Ovary (tissue), 9 donors: Measurements from ENCODE around the gene ZNF91. TPM values are rescaled to one million over a fixed set of nuclear protein-coding genes. Genes with fewer than 3 reads are reported as not detected.
"Not testable (repeated sequence)": the region's sequence is repeated elsewhere in the genome, so short reads cannot be mapped to it uniquely, and the experiment has no call there.

Experiments used
- DNase-seq, 5 donors: peaks; one replicate each; pipeline ENCODE4 v3.0.0-alpha.2; 2019 to 2020
- H3K27ac ChIP-seq, 2 donors: fragments of 200-600 bp; one replicate each; pipeline versions ENCODE4 v1.5.1 to v1.8.0; 2019 to 2022
- H3K27me3 ChIP-seq: fragments of 200-600 bp; one replicate; pipeline ENCODE4 v1.8.0; 2022
- H3K36me3 ChIP-seq: fragments of 200-600 bp; sonication (generic); one replicate; pipeline ENCODE4 v1.5.1; 2019
- H3K4me1 ChIP-seq: one replicate; pipeline ENCODE4 v1.8.1; 2013; ENCODE audit warnings: mild to moderate bottlenecking, moderate library complexity; ENCODE audit not compliant: insufficient read depth
- H3K4me3 ChIP-seq: fragments of 200-600 bp; sonication (generic); one replicate; pipeline ENCODE4 v1.5.1; 2017
- H3K9me3 ChIP-seq, 2 donors: fragments of 200-600 bp in 1 of 2; sonication (generic) in 1 of 2; one replicate each; pipeline versions ENCODE4 v1.5.1 to v1.8.1; 2013 to 2019; ENCODE audit warnings: mild to moderate bottlenecking in 1 of 2, moderate library complexity in 1 of 2
- EP300 ChIP-seq: sonication (generic); formaldehyde crosslinking; IDR thresholded peaks from one replicate; pipeline ENCODE4 v1.6.1; 2017; ENCODE audit warnings: antibody characterized with exemption
- POLR2A ChIP-seq: fragments of 450-650 bp; IDR thresholded peaks from one replicate; pipeline ENCODE4 v1.6.1; 2017; ENCODE audit warnings: antibody characterized with exemption, mild to moderate bottlenecking, moderate library complexity
- WGBS, 3 donors: extraction: QIAGEN DNeasy Blood & Tissue Kit in 1 of 3; methylation state at CpG; one replicate each; pipeline versions ENCODE4 v1.1.5 to v1.1.7; 2013 to 2017; 5-methylcytosine and 5-hydroxymethylcytosine counted together
- intact Hi-C, 4 donors: fragments of 100-400 bp; cut with DNase I; formaldehyde crosslinking; loops; one replicate each; pipeline versions ENCODE4 v1.11.0 to v1.15.1; 2022 to 2023
- polyA plus RNA-seq, 2 donors: library from polyadenylated mRNA; stranded (reverse); fragments of 200-250 nt in 1 of 2; fragments of 350-450 nt in 1 of 2; fragmentation: Illumina TruSeq in 1 of 2; extraction: RNeasy Lipid Tissue Mini Kit (QIAGEN cat#74804) in 1 of 2; gene quantifications; one replicate each; pipeline ENCODE4 v1.2.3, GENCODE V29; 2013 to 2014
- total RNA-seq, 7 donors: library from RNA; depleted of rRNA in 2 of 7; stranded (reverse); fragments of >200 nt in 2 of 7; fragmentation: NEBNext Ultra II Directional in 3 of 7; extraction: Animal tissue kit (Norgen Biotek cat#: 25700) in 3 of 7; gene quantifications; one replicate each; pipeline versions ENCODE4 v1.1.0 to v1.2.4, GENCODE V29; 2016 to 2023
- TF ChIP-seq, protein P1 (sequence below), 3 donors: fragments of 450-650 bp in 2 of 3; fragments of 200-600 bp in 1 of 3; IDR thresholded peaks; one replicate each; pipeline versions ENCODE4 v1.5.1 to v1.8.0; 2016 to 2022; ENCODE audit warnings: antibody characterized with exemption in 3 of 3, mild to moderate bottlenecking in 1 of 3
- donor health status: DM: no; HTN: no; CAD: no; lungs with moderate emphysema.
- donor health status: DM: no; HTN: no; CAD: no.
- donor health status: Bipolar disorder and iron deficiency.
- donor health status: DM: yes; HTN: yes; CAD: no.
- donor health status: DM: no; HTN: no; CAD: no.
- donor health status: DM: yes; HTN: yes; CAD: no.

The ZNF91 gene
- total and polyA plus RNA-seq, 9 donors = 13.2 to 85.6 (median 66.6) TPM

DNA sequence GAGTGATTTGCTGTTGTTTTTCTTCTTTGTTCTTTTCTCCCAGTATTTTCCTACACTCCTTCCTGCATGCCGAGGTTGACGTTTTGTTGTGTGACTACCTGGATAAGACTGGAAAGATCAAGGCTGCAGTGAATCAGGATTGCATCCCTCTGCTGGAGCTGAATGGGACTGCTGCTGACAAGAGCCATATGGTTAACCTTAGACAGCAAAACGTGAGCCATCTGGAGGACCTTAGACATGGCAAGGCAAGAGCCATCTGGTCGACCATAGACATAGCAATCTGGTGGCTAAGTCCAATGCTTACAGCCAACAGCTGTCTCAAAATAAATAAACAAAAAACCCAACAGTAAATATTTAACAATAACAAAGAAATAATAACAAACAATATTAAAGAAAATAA, 42.6 kb upstream of the ZNF91 start:
- Histone ChIP-seq H3K4me3 (no peak overlapping the region), H3K9me3 (no peaks in the 10 kb centered on the region), H3K27ac (no peak overlapping the region), H3K27me3 (no peaks in the 10 kb centered on the region), H3K4me1 (no peaks in the 10 kb centered on the region), H3K36me3 (no peaks in the 10 kb centered on the region)
- intact Hi-C loops = no loop called here
- 54 to 71% (median 56%) methylated on average over 4 of the region's 4 CpGs for WGBS, 3 donors
- no peak for TF ChIP-seq POLR2A
- TF ChIP-seq, protein P1, sequence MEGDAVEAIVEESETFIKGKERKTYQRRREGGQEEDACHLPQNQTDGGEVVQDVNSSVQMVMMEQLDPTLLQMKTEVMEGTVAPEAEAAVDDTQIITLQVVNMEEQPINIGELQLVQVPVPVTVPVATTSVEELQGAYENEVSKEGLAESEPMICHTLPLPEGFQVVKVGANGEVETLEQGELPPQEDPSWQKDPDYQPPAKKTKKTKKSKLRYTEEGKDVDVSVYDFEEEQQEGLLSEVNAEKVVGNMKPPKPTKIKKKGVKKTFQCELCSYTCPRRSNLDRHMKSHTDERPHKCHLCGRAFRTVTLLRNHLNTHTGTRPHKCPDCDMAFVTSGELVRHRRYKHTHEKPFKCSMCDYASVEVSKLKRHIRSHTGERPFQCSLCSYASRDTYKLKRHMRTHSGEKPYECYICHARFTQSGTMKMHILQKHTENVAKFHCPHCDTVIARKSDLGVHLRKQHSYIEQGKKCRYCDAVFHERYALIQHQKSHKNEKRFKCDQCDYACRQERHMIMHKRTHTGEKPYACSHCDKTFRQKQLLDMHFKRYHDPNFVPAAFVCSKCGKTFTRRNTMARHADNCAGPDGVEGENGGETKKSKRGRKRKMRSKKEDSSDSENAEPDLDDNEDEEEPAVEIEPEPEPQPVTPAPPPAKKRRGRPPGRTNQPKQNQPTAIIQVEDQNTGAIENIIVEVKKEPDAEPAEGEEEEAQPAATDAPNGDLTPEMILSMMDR (IDR thresholded peaks at IDR 0.05) = no peak
- TF ChIP-seq EP300 = no peak
- DNase-seq = no peak

DNA sequence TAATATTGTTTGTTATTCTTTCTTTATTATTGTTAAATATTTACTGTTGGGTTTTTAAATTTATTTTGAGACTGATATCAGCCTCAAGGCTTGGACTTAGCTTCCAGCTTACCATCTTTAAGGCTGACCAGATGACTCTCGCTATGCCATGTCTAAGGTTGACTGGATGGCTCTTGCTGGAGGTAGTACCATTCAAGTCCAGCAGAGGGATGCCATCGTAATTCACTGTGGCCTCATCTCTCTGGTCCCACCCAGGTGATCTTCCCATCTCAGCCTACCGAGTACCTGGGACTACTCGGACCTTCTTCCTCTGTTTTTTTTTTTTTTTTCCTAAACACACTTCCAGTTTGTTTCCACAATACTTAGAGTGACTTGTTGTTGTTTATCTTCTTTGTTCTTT, 41.7 kb upstream of the ZNF91 start:
- DNase-seq = no peak
- Histone ChIP-seq H3K36me3 (no peaks in the 10 kb centered on the region), H3K4me1 (no peaks in the 10 kb centered on the region), H3K9me3 (no peaks in the 10 kb centered on the region), H3K27ac (no peak overlapping the region), H3K27me3 (no peaks in the 10 kb centered on the region), H3K4me3 (no peak overlapping the region)
- intact Hi-C loops = no loop called here
- TF ChIP-seq EP300 (no peak), POLR2A (no peak)
- TF ChIP-seq, protein P1 (IDR thresholded peaks at IDR 0.05) = no peak
- WGBS, 3 donors = 80 to 85% (median 83%) methylated on average over 4 of the region's 4 CpGs

DNA sequence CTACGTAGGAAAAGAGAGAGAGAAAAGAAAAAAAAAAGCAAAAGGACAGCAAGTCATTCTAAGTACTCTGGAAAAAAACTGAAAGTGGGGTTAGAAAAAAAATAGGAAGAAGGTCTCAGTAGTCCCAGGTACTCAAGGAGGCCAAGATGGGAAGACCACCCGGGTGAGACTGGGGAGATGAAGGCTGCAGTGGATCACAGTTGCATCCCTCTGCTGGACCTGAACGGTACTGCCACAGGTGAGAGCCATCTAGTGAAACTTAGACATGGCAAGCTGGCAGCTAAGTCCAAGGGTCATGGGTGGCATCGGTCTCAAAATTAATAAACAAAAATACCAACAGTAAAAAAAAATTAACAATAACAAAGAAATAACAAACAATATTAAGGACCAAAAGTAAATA, 41.0 kb upstream of the ZNF91 start:
- WGBS, 3 donors = 78 to 86% (median 83%) methylated on average over 4 of the region's 4 CpGs
- Histone ChIP-seq H3K9me3 (no peaks in the 10 kb centered on the region), H3K27ac (no peak overlapping the region), H3K4me1 (no peaks in the 10 kb centered on the region), H3K4me3 (no peak overlapping the region), H3K36me3 (no peaks in the 10 kb centered on the region), H3K27me3 (no peaks in the 10 kb centered on the region)
- no peak for TF ChIP-seq EP300
- TF ChIP-seq, protein P1 (IDR thresholded peaks at IDR 0.05) = no peak
- TF ChIP-seq POLR2A = no peak
- intact Hi-C loops = no loop called here
- DNase-seq = no peak

DNA sequence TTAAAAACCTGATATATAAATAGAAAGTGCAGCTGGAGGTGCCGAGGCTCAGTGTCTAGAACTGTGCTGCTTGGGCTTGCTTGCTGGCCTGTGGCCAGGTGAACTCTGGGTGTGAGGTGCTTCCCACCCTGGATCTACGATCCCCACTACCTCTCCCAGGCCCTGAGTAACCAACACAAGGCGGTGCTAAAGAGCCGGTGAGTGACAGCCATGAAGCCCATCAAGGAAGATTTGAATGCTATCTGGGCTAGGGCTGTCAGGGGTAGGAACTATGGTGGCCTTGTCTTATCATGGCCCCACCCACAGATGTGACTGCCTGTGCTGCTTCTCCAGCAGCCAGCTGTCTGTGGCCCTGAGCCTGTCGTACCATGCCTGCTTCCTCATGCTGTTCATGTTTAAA, 25.6 kb upstream of the ZNF91 start:
- no peaks in the 10 kb centered on the region for H3K4me1 ChIP-seq
- DNase-seq = no peak
- H3K36me3 ChIP-seq = no peaks in the 10 kb centered on the region
- no peaks in the 10 kb centered on the region for H3K27me3 ChIP-seq
- intact Hi-C loops = no loop called here
- TF ChIP-seq, protein P1 (IDR thresholded peaks at IDR 0.05) = no peak
- TF ChIP-seq POLR2A = no peak
- TF ChIP-seq EP300 = no peak
- no peak overlapping the region for H3K27ac ChIP-seq
- H3K4me3 ChIP-seq = no peak overlapping the region
- 59 to 73% (median 63%) methylated on average over 5 of the region's 5 CpGs for WGBS, 3 donors
- no peaks in the 10 kb centered on the region for H3K9me3 ChIP-seq

DNA sequence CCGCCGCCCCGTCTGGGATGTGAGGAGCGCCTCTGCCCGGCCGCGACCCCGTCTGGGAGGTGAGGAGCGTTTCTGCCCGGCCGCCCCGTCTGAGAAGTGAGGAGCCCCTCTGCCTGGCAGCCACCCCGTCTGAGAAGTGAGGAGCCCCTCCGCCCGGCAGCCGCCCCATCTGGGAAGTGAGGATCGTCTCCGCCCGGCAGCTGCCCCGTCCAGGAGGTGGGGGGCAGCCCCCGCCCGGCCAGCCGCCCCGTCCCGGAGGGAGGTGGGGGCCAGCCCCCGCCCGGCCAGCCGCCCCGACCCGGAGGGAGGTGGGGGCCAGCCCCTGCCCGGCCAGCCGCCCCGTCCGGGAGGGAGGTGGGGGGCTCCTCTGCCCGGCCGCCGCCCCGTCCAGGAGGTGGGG, 24.0 kb upstream of the ZNF91 start:
- H3K27me3 ChIP-seq, H3K27ac ChIP-seq, H3K9me3 ChIP-seq, H3K36me3 ChIP-seq, H3K4me1 ChIP-seq, H3K4me3 ChIP-seq, DNase-seq, intact Hi-C loops: not testable (repeated sequence)
- WGBS, 3 donors = 94 to 96% (median 96%) methylated on average over 17 to 38 of the region's 38 CpGs
